ENCODE data around the gene ETV4.
A peak's percentile ranks its signal among the peaks of the same experiment; 100 is the strongest.

The ETV4 gene

GRCh38 chr17:43572368-43572980, 26.3 kb upstream of the ETV4 start:
- no peak for DNase-seq (ENCODE audit: low spot score)

DNA sequence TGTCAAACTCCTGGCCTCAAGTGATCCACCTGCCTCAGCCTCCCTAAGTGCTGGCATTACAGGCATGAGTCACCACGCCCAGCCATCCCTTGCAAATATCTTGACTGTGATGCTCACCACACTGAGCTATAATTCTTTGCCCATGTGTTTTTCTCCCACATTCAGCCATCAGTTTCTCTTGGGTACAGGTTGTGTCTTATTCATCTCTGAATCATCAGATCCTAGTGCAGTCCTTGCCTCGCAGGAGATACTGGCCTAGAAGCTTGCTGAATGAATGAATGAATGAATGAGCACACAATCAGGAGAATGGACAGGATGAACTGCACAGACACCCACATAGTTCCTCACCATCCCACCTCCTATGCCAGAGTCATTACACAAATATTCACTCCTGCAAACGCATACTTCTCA, 24.4 kb upstream of the ETV4 start:
- no peak for DNase-seq (ENCODE audit: low spot score)

DNA sequence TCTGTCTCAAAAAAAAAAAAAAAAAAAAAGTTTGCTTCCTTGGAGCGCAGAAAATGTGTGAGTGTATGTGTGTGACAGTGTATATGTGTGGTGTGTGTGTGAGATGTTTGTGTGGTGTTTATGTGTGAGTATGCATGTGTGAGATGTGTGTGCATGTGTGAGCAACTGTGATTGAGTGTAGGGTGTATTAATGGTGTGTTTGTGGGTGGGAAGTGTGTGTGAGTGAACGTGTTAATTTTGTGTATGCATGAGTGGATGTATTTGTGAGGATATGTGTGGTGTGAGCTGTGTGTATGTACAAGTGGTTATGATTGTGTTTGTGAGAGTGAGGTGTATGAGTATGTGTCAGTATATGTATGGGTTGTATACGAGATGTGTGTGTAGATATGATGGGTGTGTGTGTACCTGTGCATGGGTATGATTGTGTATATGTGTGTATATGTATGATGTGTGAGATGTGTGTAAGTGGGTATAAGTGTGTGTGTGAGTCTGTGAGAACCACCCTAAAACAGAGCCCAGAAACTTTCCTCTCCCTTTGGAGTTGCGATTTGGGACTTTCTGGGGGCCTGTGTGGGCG, 22.5 kb upstream of the ETV4 start:
- no peak for DNase-seq (ENCODE audit: low spot score)

DNA sequence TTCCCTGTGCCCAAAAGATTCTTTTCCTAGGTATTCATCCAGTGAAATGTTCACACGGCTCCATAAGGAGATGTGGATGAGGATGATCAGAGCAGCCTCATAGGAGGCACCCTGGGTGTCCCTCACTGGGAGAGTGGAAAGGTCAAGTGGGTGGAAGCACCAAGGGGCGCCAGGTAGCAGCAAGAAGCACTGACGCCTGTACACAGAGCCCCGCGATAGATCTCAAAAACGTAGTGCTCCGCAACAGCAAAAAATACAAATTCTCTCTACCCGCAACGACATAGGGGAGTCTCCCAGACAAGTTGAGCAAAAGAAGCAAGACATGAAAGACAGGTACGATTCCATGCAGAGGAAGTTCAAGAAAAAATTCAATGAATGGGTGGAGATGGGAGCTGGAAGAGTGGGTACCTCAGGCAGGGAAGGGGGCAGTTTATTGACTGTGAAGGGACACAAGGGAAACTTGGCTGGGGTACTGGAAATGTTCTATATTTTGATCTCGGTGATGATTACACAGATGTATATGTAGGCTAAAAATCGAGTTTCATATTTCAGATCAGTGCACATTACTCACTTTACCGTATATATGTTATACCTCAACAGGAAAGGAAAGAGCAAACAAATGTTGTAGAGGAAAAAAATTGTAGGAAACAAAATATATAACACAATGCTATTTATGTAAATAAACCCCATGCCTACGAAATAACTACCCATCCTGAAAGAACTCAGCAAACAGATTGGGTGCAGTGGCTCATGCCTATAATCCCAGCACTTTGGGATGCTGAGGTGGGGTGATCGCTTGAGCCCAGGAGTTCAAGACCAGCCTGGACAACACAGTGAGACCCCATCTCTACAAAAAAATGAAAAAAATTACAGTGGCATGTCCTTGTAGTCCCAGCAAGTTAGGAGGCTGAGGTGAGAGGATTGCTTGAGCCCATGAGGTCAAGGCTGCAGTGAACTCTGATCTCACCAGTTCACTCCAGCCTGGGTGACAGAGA, 17.8 kb upstream of the ETV4 start:
- DNase-seq (ENCODE audit: low spot score), result no peak

- DNase-seq (ENCODE audit: low spot score), result peak; percentile 45
Observed at GRCh38 chr17:43562679-43563599, 16.8 kb upstream of the ETV4 start.

DNA sequence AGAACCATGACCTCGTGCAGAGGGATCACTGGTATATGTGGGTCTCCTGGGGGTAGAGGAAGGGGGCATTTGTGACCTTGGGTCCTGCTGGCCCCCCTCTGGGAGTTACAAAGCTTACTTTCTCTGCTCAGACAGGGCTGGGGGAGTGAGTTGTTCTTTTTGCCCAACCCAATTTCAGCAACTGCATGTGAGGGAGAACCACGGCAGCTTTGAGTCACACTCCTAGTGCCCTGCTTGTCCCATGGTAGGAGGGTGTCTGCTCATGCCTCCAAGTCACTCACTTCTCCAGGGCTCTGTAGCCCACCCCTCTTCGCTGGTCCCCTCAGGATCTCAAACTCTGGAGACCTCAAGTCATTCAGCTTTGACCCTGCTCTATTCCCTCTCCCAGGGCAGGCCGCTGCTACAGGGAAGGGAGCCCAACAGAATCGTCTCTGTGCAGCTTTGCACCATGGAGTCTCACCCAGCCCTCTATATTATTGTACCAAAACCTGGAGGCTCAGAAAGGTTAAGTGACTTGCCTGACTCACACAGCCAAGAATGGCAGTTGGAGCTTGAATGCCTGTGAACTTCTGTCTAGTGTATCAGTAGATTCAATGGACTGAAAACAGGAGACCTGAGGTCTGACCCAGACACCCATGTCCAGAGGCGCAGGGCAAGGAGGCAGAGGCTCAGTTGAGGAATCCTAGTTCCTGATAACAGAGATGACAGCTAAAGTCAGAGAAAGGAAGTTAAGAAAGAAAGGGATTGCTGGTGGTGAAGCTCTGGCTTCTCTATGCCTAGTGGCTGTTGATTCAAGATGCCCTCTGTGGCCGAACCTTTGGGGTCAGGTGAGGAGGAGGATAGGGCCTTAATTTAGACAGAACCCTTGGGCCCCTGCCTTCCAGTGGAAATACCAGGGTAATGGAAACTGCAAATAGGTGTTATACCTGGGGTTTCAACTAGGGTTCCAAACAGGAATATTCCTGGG, 14.6 kb upstream of the ETV4 start:
- no peak for DNase-seq (ENCODE audit: low spot score)

GRCh38 chr17:43559161-43559816, 13.1 kb upstream of the ETV4 start:
- DNase-seq (ENCODE audit: low spot score), result no peak

- DNase-seq (ENCODE audit: low spot score), result no peak
Observed at GRCh38 chr17:43558805-43559160, 12.6 kb upstream of the ETV4 start.

- DNase-seq (ENCODE audit: low spot score), result peak; percentile 53
Observed at GRCh38 chr17:43556292-43556691, 10.2 kb upstream of the ETV4 start.

- no peak for DNase-seq (ENCODE audit: low spot score)
Observed at GRCh38 chr17:43554857-43555256, 8.7 kb upstream of the ETV4 start.

DNA sequence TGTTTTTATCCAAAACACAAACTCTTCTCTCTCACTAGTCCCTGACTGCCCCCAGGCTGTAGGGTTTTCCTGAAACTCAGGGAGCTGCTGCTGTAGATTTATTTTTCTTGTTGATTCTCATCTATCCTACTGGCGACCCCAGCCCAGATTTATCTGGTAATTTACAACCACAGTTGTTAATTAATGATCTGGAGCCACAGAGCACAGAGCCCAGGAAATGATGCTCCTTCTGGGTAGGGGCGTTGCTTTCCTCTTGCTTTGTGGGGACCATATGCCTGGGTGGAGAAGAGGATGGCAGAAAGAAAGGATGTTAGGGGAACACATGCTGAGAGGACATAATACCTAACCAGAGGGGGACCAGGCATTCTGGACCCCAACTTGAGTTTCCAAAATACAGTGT, 7.4 kb upstream of the ETV4 start:
- DNase-seq (ENCODE audit: low spot score), result no peak

DNA sequence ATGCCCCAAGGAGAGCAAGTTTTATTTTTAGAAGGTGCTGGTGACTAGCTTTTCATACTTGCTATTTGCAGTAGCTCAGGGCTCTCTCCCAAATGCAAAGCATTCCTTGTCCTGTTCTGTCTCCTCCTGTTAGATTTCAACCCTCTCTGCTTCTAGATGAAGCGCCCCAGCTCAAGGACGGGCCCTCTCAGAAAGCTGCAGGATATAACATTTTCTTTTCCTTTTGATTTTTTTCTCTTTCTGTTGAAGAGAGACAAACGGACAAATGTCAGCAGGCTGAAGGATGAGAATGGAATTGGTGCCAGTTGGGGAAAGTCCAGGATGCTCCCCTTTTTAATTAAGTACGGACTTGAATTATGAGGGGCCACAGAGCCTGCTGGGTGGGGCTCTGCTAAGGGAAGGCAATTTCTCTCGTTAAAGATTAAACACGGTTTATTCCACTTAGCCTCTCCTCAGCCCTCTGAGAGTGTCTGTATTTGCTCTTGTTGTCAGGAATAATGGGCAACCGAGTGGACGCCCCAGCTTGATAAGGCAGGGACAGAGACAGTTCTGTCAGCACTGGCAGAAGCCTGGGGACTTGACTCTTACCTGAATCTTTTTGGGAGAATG, 6.2 kb upstream of the ETV4 start:
- DNase-seq (ENCODE audit: low spot score), result no peak

DNA sequence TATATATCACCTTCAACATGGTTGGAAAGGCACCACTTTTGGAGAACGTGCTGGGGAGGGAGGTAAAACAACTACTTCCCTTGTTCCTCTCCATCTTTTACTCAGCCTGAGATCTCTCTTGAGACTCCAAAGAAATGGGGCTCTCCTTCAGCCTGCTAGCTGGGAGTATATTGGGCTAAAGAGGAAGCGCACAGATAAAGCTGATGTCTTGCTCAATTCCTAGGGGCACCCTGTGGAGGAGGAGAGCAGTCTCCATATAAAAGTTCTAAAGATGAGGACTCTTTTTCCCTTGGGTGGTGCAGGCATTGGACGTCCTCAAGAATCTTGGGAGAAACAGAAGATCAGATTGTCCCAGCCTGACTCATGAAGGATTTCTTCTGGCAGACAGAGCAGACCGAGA, 4.6 kb upstream of the ETV4 start:
- DNase-seq (ENCODE audit: low spot score), result no peak

- no peak for DNase-seq (ENCODE audit: low spot score)
Observed at GRCh38 chr17:43549496-43549895, 3.4 kb upstream of the ETV4 start.

DNA sequence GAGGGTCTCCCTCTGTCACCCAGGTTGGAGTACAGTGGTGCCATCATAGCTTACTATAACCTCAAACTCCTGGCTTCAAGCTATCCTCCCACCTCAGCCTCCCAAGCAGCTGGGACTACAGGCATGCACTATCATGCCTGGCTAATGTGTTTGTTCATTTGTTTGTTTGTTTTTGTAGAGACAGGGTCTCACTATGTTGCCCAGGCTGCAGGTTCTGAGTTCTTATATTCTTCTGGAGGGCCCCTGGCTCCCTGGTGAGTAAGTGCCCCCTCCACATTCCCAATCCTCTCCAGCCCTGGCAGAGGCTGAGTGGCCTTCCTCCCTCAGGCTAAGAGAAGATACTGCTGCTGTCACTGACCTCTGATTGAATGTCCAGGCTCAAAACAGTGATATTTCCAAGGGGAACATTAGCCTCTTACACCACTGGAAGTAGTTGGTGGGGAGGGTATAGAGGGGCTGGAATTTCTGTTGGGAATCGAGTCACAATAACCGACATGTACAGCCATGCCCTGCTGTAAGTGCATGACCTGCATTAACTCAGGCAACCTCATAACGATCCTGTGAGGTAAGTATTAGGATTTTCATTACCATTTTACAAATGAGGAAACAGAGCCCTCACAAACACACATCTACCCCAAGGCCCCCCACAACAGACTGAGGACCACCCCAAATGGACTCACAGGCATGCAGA, 2.7 kb upstream of the ETV4 start:
- no peak for DNase-seq (ENCODE audit: low spot score)

DNA sequence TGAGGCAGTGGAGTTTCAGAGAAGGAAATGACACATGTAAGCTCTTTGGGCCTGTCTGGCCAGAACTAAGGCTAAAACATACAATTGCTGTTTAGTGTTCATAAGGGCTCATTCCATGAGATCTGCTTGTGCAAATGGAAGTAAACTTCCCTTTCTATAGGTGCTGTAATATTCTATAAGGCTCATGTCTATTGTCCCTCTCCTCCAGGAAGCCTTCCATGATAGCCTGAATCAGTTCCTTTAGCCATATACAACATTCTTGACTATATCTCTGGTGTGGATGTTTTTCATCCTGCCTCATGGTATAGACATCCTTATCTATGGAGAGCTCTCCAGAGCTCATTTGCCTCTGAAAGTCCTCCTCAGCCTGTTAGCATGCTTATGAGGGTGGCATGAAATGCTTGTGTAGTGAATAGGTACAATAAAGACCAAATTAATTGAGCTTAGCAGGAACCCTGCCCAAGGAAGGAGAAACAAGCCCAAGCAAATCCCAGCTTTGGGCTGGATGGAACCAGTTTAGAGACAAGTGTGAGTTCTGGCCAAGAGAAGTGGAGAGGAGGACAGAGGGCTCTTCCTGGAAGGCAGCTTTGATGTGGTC, 1.6 kb upstream of the ETV4 start:
- DNase-seq (ENCODE audit: low spot score), result no peak

GRCh38 chr17:43547189-43547550, 1.0 kb upstream of the ETV4 start:
- DNase-seq (ENCODE audit: low spot score), result no peak

DNA sequence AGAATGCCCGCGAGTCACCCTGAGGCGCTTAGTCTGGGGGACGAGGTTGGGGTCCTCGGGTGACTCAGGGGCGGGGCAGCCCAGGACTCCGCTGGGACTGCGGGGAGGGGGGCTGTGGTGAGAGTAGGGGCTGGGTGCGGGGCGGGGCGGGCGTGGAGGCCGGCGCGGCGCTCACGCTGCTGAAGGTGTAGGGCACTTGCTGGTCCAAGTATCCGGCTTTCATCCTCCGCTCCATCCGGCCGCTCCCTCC, 832 bp downstream of the ETV4 start:
- no peak for DNase-seq (ENCODE audit: low spot score)

All from iPS-NIHi11 (cell line).